PC-3 (cell line): ENCODE results near the gene NSMCE1. TPM values are rescaled to one million over a fixed set of nuclear protein-coding genes. Genes with fewer than 3 reads are reported as not detected.

Source experiments
- ATAC-seq: fragments of 200-7000 bp; cut with Tn5 transposase; 2 replicates; pipeline ENCODE4 v1.9.1; 2020; ENCODE audit warnings: mild to moderate bottlenecking, moderate library complexity
- BruUV-seq: library from RNA; stranded (reverse); fragments of 400-500 nt; replicated peaks from 2 replicates; lab custom pipeline; 2021; lab: Mats Ljungman, UMichigan
- CTCF ChIA-PET: fragments of 300-600 bp; sonication (Branson Sonifier 250); formaldehyde crosslinking; loops from one replicate; lab custom pipeline; 2022; ENCODE audit warnings: antibody characterized with exemption; lab: Charles Lee
- POLR2A ChIA-PET: fragments of 300-600 bp; sonication (Branson Sonifier 250); formaldehyde crosslinking; loops from one replicate; lab custom pipeline; 2022; ENCODE audit warnings: antibody characterized with exemption; ENCODE audit not compliant: unreplicated experiment; lab: Charles Lee
- DNase-seq: peaks from one replicate; pipeline ENCODE4 v3.0.0-alpha.2; 2015
- H2AFZ ChIP-seq: fragments of 300-600 bp; sonication (generic); 2 replicates; pipeline ENCODE4 v1.6.0; 2016; ENCODE audit warnings: antibody characterized with exemption, low read length
- H3F3A ChIP-seq: fragments of 300-600 bp; sonication (generic); one replicate; pipeline ENCODE4 v1.6.0; 2017; ENCODE audit warnings: antibody characterized with exemption, low read length, control low read depth, mild to moderate bottlenecking; ENCODE audit not compliant: unreplicated experiment
- H3K27ac ChIP-seq: fragments of 300-600 bp; sonication (generic); 2 replicates; pipeline ENCODE4 v1.5.1; 2016; ENCODE audit warnings: mild to moderate bottlenecking, low read length
- H3K27me3 ChIP-seq: fragments of 300-600 bp; sonication (generic); 2 replicates; pipeline ENCODE4 v1.6.1; 2016; ENCODE audit warnings: low read length, mixed read lengths
- H3K36me3 ChIP-seq: fragments of 300-600 bp; sonication (generic); 2 replicates; pipeline ENCODE4 v1.6.1; 2016; ENCODE audit warnings: low read depth, mixed run types, low read length, mixed read lengths
- H3K4me1 ChIP-seq: fragments of 300-600 bp; sonication (generic); 2 replicates; pipeline ENCODE4 v1.5.1; 2016; ENCODE audit warnings: low read length; ENCODE audit not compliant: insufficient read depth
- H3K4me2 ChIP-seq: fragments of 300-600 bp; sonication (generic); 2 replicates; pipeline ENCODE4 v1.6.0; 2016; ENCODE audit warnings: low read length
- H3K4me3 ChIP-seq: fragments of 300-600 bp; sonication (generic); 2 replicates; pipeline ENCODE4 v1.5.1; 2016; ENCODE audit warnings: mild to moderate bottlenecking, low read length, mixed read lengths
- H3K79me2 ChIP-seq: fragments of 300-600 bp; sonication (generic); 2 replicates; pipeline ENCODE4 v1.6.1; 2017; ENCODE audit warnings: low read length, mixed read lengths
- H3K9ac ChIP-seq: fragments of 300-600 bp; sonication (generic); 2 replicates; pipeline ENCODE4 v1.6.0; 2016; ENCODE audit warnings: mild to moderate bottlenecking, low read length
- H3K9me2 ChIP-seq: fragments of 300-600 bp; sonication (generic); replicated peaks from 2 replicates; pipeline ENCODE4 v1.6.1; 2016; ENCODE audit warnings: mixed run types, low read length, mixed read lengths
- H3K9me3 ChIP-seq: fragments of 300-600 bp; sonication (generic); 2 replicates; pipeline ENCODE4 v1.6.1; 2016; ENCODE audit warnings: low read length, mixed read lengths
- H4K20me1 ChIP-seq: fragments of 300-600 bp; sonication (generic); 2 replicates; pipeline ENCODE4 v1.6.1; 2016; ENCODE audit warnings: low read length, mixed read lengths
- EZH2 ChIP-seq: fragments of 300-600 bp; sonication (generic); IDR thresholded peaks from one replicate; pipeline ENCODE4 v1.6.1; 2017; ENCODE audit warnings: antibody characterized with exemption, mild to moderate bottlenecking, low read length; ENCODE audit not compliant: unreplicated experiment
- EZH2phosphoT487 ChIP-seq: fragments of 300-600 bp; sonication (generic); IDR thresholded peaks from 2 replicates; pipeline ENCODE4 v1.6.1; 2018; ENCODE audit warnings: mild to moderate bottlenecking, antibody characterized with exemption, low read length, borderline replicate concordance
- intact Hi-C: fragments of 100-400 bp; cut with micrococcal nuclease; formaldehyde crosslinking; loops from 2 replicates; pipeline ENCODE4 v1.9.0; 2023
- total RNA-seq: library from RNA; depleted of rRNA; stranded (reverse); fragments of >200 nt; gene quantifications from 2 replicates; pipeline ENCODE4 v1.2.3, GENCODE V29; 2014
- TF ChIP-seq, protein P1 (sequence below): fragments of 300-600 bp; sonication (generic); conservative IDR thresholded peaks from 2 replicates; pipeline ENCODE4 v1.5.1; 2017; ENCODE audit warnings: antibody characterized with exemption, low read depth, mild to moderate bottlenecking, low read length

Gene NSMCE1
- total RNA-seq, 1 experiment from 2014 or later: 32.5 TPM

DNA sequence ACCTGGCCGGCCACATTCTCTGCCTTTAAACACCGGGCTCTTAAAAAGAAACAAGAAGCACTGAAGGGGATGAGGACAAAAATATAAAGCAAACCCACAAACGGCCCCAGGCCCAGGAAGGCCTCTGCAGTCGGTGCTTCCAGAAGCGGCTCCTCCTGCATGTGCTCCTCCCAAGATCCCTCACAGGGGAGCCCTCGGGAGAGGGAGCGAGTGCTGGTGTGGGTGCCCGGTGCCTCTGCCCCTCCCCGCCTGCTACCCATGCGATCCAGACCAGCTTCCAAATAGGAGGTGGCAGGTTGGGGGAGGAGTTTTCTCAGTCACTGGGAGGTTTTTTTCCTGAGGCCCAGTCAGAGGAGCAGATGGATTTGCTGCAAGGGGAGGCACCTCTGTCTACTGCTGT is 49.4 kb downstream of the NSMCE1 start:
- intact Hi-C loops: no loop called here
- Histone ChIP-seq H3K4me2 (no peak overlapping the region), H3K27me3 (no peaks in the 10 kb centered on the region), H3K9me3 (no peaks in the 10 kb centered on the region), H3K4me1 (no peaks in the 10 kb centered on the region), H3F3A (no peaks in the 10 kb centered on the region), H3K79me2 (no peaks in the 10 kb centered on the region), H4K20me1 (no peaks in the 10 kb centered on the region), H3K4me3 (no peak overlapping the region), H3K27ac (no peak overlapping the region), H3K9ac (no peak overlapping the region), H3K9me2 (no peaks in the 10 kb centered on the region), H2AFZ (no peak overlapping the region), H3K36me3 (no peaks in the 10 kb centered on the region)
- TF ChIP-seq EZH2phosphoT487 (no peak), EZH2 (no peak)
- TF ChIP-seq, protein P1, sequence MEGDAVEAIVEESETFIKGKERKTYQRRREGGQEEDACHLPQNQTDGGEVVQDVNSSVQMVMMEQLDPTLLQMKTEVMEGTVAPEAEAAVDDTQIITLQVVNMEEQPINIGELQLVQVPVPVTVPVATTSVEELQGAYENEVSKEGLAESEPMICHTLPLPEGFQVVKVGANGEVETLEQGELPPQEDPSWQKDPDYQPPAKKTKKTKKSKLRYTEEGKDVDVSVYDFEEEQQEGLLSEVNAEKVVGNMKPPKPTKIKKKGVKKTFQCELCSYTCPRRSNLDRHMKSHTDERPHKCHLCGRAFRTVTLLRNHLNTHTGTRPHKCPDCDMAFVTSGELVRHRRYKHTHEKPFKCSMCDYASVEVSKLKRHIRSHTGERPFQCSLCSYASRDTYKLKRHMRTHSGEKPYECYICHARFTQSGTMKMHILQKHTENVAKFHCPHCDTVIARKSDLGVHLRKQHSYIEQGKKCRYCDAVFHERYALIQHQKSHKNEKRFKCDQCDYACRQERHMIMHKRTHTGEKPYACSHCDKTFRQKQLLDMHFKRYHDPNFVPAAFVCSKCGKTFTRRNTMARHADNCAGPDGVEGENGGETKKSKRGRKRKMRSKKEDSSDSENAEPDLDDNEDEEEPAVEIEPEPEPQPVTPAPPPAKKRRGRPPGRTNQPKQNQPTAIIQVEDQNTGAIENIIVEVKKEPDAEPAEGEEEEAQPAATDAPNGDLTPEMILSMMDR: no peak
- CTCF ChIA-PET: no interaction called here
- DNase-seq: no peak
- BruUV-seq: no TSS peak
- ATAC-seq: no peak
- POLR2A ChIA-PET: no interaction called here

DNA sequence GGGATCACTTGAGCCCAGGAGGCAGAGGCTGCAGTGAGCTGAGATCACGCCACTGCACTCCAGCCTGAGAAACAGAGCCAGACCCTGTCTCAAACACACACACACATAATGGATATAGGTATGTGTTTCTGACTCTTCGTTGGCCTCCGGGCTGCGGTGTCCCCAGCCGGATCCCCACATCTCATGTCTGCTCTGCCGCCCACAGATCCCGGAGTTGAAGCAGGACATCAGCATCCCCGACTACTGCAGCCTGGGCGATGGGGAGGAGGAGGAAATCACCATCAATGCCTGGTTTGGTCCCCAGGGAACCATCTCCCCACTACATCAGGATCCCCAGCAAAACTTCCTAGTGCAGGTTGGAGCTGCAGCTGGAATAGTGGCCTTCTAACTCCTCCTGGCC is 49.8 kb downstream of the NSMCE1 start:
- intact Hi-C loops: no loop called here
- H3K4me1 ChIP-seq: no peaks in the 10 kb centered on the region
- ChIA-PET POLR2A (no interaction called here), CTCF (no interaction called here)
- H3K27ac ChIP-seq: no peak overlapping the region
- DNase-seq: no peak
- no peak overlapping the region for H3K4me2 ChIP-seq
- no TSS peak for BruUV-seq
- no peaks in the 10 kb centered on the region for H3K9me3 ChIP-seq
- no peak overlapping the region for H3K4me3 ChIP-seq
- no peaks in the 10 kb centered on the region for H4K20me1 ChIP-seq
- TF ChIP-seq EZH2phosphoT487 (no peak), EZH2 (no peak)
- TF ChIP-seq, protein P1: no peak
- no peaks in the 10 kb centered on the region for H3K9me2 ChIP-seq
- H3K27me3 ChIP-seq: no peaks in the 10 kb centered on the region
- no peak overlapping the region for H2AFZ ChIP-seq
- no peaks in the 10 kb centered on the region for H3K79me2 ChIP-seq
- no peak for ATAC-seq
- H3K36me3 ChIP-seq: no peaks in the 10 kb centered on the region
- no peaks in the 10 kb centered on the region for H3F3A ChIP-seq
- no peak overlapping the region for H3K9ac ChIP-seq

DNA sequence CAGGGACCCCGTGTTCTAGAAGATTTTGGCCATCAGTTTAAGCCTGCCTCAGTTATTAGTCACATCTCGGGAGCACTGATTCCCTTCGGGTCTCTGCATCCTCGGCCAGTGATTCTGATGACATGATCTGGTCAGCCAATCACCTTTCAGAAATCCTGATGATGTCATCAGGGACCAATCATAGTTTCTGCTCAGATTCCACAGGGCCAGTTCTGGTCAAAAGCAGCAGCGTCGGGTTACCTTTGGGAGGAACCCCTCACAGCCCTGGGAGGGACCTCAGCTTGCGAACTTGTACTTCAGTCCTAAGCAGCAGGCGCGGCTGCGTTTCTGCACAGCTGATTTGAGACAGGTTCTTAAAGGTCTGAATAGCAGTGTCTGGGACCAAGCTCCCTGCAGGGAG is 51.3 kb downstream of the NSMCE1 start:
- Histone ChIP-seq H3K4me2 (no peak overlapping the region), H4K20me1 (no peaks in the 10 kb centered on the region), H3K36me3 (no peaks in the 10 kb centered on the region), H3K4me1 (no peaks in the 10 kb centered on the region), H2AFZ (no peak overlapping the region), H3K9me3 (no peaks in the 10 kb centered on the region), H3F3A (no peaks in the 10 kb centered on the region), H3K4me3 (no peak overlapping the region), H3K9ac (no peak overlapping the region), H3K79me2 (no peaks in the 10 kb centered on the region), H3K27ac (no peak overlapping the region), H3K27me3 (no peaks in the 10 kb centered on the region), H3K9me2 (no peaks in the 10 kb centered on the region)
- intact Hi-C loops: no loop called here
- ChIA-PET POLR2A (no interaction called here), CTCF (no interaction called here)
- no TSS peak for BruUV-seq
- ATAC-seq: no peak
- TF ChIP-seq EZH2phosphoT487 (no peak), EZH2 (no peak)
- TF ChIP-seq, protein P1: no peak
- no peak for DNase-seq
